Measurements from ENCODE around the gene PIWIL4.
"Not testable (repeated sequence)": the region's sequence is repeated elsewhere in the genome, so short reads cannot be mapped to it uniquely, and the experiment has no call there.

Gene PIWIL4

GRCh38 chr11:94638902-94639373 is 71.8 kb downstream of the PIWIL4 start:
- peak; percentile 26 for DNase-seq (ENCODE audit: low spot score)

DNA sequence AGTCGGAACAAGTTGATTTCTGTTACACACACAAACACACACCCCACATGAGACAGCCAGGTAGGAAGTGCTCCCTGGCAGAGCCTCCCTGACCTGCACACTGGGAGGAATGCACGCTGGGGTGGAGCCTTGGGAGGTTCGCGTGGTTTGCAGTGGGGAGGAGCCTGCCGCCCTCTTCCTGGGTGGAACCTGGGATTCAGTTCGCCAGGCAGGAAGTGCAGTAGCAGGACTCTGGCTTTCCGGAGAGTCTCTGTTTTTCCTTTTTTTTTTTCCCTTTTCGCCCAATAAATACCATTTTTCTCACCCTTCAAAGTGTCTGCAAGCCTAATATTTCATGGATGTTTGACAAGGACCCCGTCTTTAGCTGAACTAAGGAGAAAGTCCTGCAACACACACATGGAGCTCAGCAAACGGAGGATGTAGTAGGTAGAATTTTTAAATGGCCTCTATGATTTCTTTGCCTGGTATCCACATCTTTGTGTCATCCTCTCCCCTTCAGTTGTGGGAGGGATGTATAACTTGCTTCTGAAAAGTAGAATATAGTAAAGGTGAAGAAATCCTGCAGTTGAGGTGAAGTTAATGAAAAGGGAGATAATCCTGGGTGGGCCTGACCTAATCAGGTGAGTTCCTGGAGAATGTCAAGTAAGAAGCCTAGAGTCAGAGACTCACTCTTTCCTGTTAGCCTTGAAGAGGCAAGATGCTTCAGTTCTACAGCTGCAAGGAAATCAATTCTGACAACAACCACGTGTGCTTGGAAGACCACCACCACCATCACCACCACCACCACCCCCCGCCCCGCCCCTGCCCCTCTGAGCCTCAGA is 72.9 kb downstream of the PIWIL4 start:
- DNase-seq (ENCODE audit: low spot score): no peak

GRCh38 chr11:94641167-94641761 is 74.1 kb downstream of the PIWIL4 start:
- DNase-seq (ENCODE audit: low spot score): no peak

GRCh38 chr11:94643186-94643585 is 76.0 kb downstream of the PIWIL4 start:
- not testable (repeated sequence) for DNase-seq (ENCODE audit: low spot score)

GRCh38 chr11:94647926-94648325 is 80.8 kb downstream of the PIWIL4 start:
- no peak for DNase-seq (ENCODE audit: low spot score)

DNA sequence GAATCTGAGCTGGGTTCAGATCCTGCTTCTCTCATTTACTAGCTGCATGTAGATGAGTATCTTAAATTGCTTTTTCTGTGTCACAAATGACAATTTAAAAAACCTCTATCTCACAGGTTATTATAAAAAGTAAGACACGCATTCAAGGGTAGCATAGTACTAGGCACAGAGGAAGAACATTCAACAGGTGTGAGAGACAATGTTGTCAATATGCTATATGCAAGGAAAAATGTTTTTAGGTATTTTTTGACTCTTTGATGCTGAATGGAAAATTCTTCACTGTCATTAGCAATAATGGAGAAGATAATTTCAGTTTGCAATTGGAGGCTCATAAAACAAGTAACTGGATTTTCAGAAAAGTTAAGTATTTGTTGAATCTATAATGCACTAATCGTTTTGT is 81.6 kb downstream of the PIWIL4 start:
- no peak for DNase-seq (ENCODE audit: low spot score)

DNA sequence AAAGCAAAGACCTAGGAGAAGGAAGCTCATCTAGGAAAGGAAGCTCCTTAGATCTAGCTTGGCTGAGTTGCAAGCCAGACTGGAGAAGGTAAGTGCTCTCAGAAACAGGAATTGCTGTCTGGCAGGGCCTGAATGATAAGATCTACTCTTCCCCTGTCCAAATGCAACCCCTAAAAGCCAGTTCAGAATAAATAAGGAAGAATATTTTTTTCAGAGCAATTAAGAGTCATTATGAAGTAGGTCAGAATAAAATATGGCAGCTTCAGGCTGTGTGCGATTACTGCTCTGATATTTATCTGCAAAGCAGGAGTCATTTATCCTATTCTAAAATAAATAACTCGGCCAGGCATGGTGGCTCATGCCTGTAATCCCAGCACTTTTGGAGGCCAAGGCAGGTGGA is 82.1 kb downstream of the PIWIL4 start:
- no peak for DNase-seq (ENCODE audit: low spot score)

DNA sequence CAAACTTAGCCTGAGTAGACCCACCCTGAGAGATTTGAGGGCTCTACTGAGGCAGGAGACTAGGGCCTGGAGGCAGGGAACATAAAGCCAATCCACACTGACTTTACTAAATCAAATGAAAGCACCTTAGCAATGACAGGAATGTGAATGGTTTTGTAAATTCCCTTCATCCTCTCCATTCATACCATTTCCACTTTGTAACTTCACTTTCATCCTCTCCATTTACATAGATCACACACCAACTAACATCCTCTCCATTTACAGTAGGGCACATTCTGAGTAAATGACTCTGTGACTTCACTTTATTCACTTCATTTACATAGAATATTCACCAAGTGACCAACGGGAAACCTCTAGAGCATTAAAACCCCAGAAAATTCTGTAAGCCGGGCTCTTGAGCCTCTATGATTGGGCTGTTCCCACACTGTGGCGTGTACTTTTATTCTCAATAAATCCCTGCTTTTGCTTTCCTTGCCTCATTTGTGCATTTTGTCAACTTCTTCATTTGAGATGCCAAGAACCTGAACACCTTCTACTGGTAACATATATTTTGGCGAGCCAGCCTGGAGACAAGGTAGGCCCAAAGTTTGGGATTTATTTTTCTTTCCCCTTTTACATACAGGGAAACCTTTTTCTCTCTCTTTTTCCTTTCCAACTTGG is 82.9 kb downstream of the PIWIL4 start:
- no peak for DNase-seq (ENCODE audit: low spot score)

DNA sequence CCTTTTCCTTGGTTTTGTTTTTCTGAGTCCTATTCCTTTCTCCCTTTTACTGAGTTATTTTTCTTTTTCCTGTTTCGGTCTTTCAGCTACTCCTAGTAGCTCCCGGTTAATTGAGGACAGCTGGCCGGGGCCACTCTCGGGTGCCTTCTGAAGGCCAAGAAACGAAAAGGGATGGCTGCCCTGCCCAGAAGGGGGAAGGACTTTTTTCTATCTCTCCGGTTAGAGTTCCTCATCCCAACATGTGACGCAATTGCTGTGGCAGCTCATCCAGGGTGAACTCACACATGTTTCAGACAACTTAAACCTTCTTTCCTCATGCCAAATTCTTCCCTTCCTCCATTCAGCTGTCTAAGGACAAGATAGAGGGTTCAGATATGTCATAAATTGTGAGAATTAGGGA is 83.6 kb downstream of the PIWIL4 start:
- DNase-seq (ENCODE audit: low spot score): peak; percentile 18

GRCh38 chr11:94652735-94653284 is 85.6 kb downstream of the PIWIL4 start:
- no peak for DNase-seq (ENCODE audit: low spot score)

DNA sequence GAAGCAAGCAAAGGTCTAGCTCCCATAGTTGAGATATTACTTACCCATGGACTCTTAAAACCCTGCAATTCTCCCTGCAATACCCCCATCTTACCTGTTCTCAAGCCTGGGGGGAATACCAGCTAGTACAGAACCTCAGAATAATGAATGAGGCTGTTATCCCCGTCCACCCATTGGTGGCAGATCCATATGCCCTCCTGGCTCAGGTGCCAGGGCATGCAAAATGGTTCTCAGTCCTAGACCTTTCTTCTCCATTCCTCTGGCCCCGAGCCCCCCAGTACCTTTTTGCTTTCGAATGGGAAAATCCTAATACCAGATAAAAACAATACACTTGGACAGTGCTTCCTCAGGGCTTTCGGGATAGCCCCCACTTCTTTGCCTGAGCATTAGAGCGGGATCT is 86.4 kb downstream of the PIWIL4 start:
- DNase-seq (ENCODE audit: low spot score): no peak

DNA sequence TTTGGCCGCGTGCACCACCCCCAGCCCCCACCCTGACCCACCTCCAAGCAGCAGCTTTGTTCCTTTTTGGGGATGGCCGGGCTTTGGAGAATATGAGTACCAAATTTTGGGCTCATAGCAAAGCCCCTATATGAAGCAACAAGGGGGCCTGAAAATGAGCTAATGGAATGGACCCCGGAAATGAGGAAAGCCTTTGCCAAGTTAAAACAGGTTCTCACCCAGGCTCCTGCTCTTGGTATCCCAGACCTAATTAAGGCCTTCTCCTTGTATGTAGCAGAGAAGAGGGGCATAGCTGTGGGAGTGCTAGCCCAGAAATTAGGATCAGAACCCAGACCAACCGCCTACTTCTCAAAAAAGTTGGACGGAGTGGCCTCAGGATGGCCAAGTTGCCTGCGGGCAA is 87.0 kb downstream of the PIWIL4 start:
- no peak for DNase-seq (ENCODE audit: low spot score)

DNA sequence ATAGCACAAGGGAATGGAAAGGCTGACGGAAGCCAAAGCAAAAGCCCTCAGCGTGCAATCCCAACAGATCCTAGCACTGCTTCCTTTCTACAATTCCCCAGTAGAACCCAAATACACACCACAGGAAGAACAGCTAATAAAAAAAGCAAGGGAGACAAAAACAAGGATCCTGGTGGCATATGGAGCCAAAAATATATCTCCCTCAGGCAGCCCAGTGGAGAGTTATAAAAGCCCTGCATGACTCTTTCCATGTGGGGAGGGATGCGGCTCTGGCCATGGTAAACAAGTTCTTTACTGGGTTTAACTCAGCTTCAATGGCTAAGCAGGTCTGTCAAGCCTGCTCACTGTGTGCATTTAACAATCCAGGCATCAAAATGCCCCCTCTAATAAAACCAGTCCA is 88.1 kb downstream of the PIWIL4 start:
- DNase-seq (ENCODE audit: low spot score): no peak

DNA sequence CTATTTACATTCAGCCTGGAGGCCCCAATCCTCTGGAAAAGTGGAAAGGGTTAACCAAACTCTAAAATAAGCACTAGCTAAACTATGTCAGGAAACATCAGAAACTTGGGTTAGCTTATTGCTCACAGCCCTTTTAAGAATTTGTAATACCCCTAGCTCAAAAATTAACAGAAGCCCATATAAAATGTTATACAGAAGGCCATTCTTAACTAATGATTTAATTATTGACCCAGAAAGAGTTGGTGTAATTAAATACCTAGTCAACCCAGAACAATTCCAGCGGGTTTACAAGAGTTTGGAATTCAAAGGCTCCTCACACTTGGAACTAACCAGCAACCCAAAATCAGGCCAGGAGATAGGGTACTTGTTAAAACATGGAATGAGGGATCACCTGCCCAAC is 88.8 kb downstream of the PIWIL4 start:
- DNase-seq (ENCODE audit: low spot score): no peak

GRCh38 chr11:94656968-94657367 is 89.8 kb downstream of the PIWIL4 start:
- DNase-seq (ENCODE audit: low spot score): no peak

DNA sequence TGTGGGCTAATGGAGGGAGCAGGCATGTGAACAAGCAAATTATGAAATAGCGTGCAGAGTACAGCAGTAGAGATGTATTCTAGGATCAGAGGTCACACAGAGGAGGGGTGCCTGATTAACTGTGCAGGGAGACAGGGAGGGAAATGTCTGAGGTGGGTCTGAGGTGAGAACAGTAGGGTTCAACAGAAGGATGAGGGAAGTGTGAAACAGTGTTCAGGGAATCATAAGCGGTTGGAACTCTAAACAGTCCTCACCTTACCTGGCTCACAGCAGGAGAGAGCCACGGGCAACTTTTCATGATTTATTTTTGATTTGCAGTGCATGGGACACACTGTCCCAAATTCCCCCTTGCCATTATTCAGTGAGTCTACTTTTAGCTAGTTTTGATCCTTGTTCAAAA is 90.5 kb downstream of the PIWIL4 start:
- no peak for DNase-seq (ENCODE audit: low spot score)

GRCh38 chr11:94658386-94658785 is 91.2 kb downstream of the PIWIL4 start:
- DNase-seq (ENCODE audit: low spot score): no peak

- no peak for DNase-seq (ENCODE audit: low spot score)
Observed at GRCh38 chr11:94658888-94659287, 91.7 kb downstream of the PIWIL4 start.

GRCh38 chr11:94661444-94661843 is 94.3 kb downstream of the PIWIL4 start:
- no peak for DNase-seq (ENCODE audit: low spot score)

GRCh38 chr11:94662065-94662779 is 95.1 kb downstream of the PIWIL4 start:
- no peak for DNase-seq (ENCODE audit: low spot score)

- DNase-seq (ENCODE audit: low spot score): no peak
Observed at GRCh38 chr11:94662846-94663390, 95.8 kb downstream of the PIWIL4 start.

- no peak for DNase-seq (ENCODE audit: low spot score)
Observed at GRCh38 chr11:94664346-94664745, 97.2 kb downstream of the PIWIL4 start.

All from putamen (tissue), 1 donor.